Left hindlimb (tissue), 1 donor: ENCODE data around the gene SERF1A.
"Not testable (repeated sequence)": the region's sequence is repeated elsewhere in the genome, so short reads cannot be mapped to it uniquely, and the experiment has no call there.

Experiments used
- DNase-seq: peaks from one replicate; pipeline ENCODE4 v3.0.0-alpha.2; 2018

SERF1A gene

GRCh38 chr5:70900533-70901271 is at the start of gene SERF1A:
TSS of gene SERF1A (plus strand) at chr5:70900669. CDS start at chr5:70900870, 201 bp downstream.
- DNase-seq = not testable (repeated sequence)

GRCh38 chr5:70866778-70867177 is 33.7 kb upstream of the SERF1A start:
- DNase-seq = not testable (repeated sequence)

GRCh38 chr5:70870626-70871025 is 29.8 kb upstream of the SERF1A start:
- not testable (repeated sequence) for DNase-seq

GRCh38 chr5:70896076-70896475 is 4.4 kb upstream of the SERF1A start:
- DNase-seq = not testable (repeated sequence)

GRCh38 chr5:70901272-70901571 is 753 bp downstream of the SERF1A start:
- DNase-seq = not testable (repeated sequence)

GRCh38 chr5:70906624-70907023 is 6.2 kb downstream of the SERF1A start:
- not testable (repeated sequence) for DNase-seq

- not testable (repeated sequence) for DNase-seq
Observed at GRCh38 chr5:70916829-70917228, 16.4 kb downstream of the SERF1A start.

GRCh38 chr5:70925211-70925562 is 24.7 kb downstream of the SERF1A start:
- DNase-seq = not testable (repeated sequence)

- not testable (repeated sequence) for DNase-seq
Observed at GRCh38 chr5:70931709-70932368, 31.4 kb downstream of the SERF1A start.

- not testable (repeated sequence) for DNase-seq
Observed at GRCh38 chr5:70932560-70932959, 32.1 kb downstream of the SERF1A start.

- DNase-seq = not testable (repeated sequence)
Observed at GRCh38 chr5:70953068-70953467, 52.6 kb downstream of the SERF1A start.
